ENCODE data around the gene OR2AG1. TPM values are rescaled to one million over a fixed set of nuclear protein-coding genes. Genes with fewer than 3 reads are reported as not detected.

The OR2AG1 gene
- total RNA-seq, 2 experiments from 2014 or later: not detected

- POLR2A ChIA-PET: interaction anchor here (1.4 kb wide), 1 partner anchor 10 kb away, joined by 4 read pairs; no protein-coding TSS in a partner anchor
- Mint-ChIP-seq H3K4me1 (ENCODE audit: low read depth) (no peaks in the 10 kb centered on the region), H3K27me3 (peaks cover 2% of the 10 kb centered on the region), H3K4me3 (no peak overlapping the region), H3K36me3 (ENCODE audit: low read depth) (no peaks in the 10 kb centered on the region), H3K27ac (no peak overlapping the region), H3K9me3 (no peaks in the 10 kb centered on the region)
- intact Hi-C loops (cut with micrococcal nuclease): no loop called here
- no peak for TF ChIP-seq CTCF (IDR thresholded peaks at IDR 0.05)
- DNase-seq (no peak), ATAC-seq (no peak)
- CTCF ChIA-PET: interaction anchor here (2.4 kb wide), 1 partner anchor 22 kb away, joined by 11 read pairs; no protein-coding TSS in a partner anchor
Measured at GRCh38 chr11:6834021-6834420, 51.2 kb downstream of the OR2AG1 start.

Other genes with a start within 250 kb of the OR2AG1 start
- gene RRP8, start 179.4 kb upstream of the OR2AG1 start, total RNA-seq: 10 to 100 TPM; 39.6 to 43.1 TPM
- gene ILK, start 179.2 kb upstream of the OR2AG1 start, total RNA-seq: 10 to 100 TPM; 70.6 to 71.7 TPM
- gene TAF10, start 170.8 kb upstream of the OR2AG1 start, total RNA-seq: 100 to 1,000 TPM; 151 to 160 TPM
- gene TPP1, start 163.6 kb upstream of the OR2AG1 start, total RNA-seq: 10 to 100 TPM; 28.1 to 31.4 TPM
- 1 to 10 TPM; 1.6 TPM for gene DCHS1, start 127.2 kb upstream of the OR2AG1 start, total RNA-seq
- 100 to 1,000 TPM; 140 to 144 TPM for gene MRPL17, start 99.7 kb upstream of the OR2AG1 start, total RNA-seq
- under 1 TPM; 0.29 to 0.45 TPM for gene OR2AG2, start 11.0 kb upstream of the OR2AG1 start, total RNA-seq
- under 1 TPM; 0.16 to 0.38 TPM for gene OR6A2, start 16.7 kb downstream of the OR2AG1 start, total RNA-seq
- not detected for gene OR10A5, start 62.7 kb downstream of the OR2AG1 start, total RNA-seq
- gene OR10A2, start 80.0 kb downstream of the OR2AG1 start, total RNA-seq: not detected
- gene OR10A4, start 93.6 kb downstream of the OR2AG1 start, total RNA-seq: not detected
- not detected for gene OR2D2, start 109.5 kb downstream of the OR2AG1 start, total RNA-seq
- gene OR2D3, start 138.0 kb downstream of the OR2AG1 start, total RNA-seq: not detected
- gene ZNF215, start 143.4 kb downstream of the OR2AG1 start, total RNA-seq: 1 to 10 TPM; 2.2 to 2.5 TPM
- gene ZNF214, start 237.3 kb downstream of the OR2AG1 start, total RNA-seq: not detected
- under 1 TPM; 0.11 to 0.16 TPM for gene NLRP14, start 237.5 kb downstream of the OR2AG1 start, total RNA-seq